ENCODE results near the gene FAAP100.
"Not testable (repeated sequence)": the region's sequence is repeated elsewhere in the genome, so short reads cannot be mapped to it uniquely, and the experiment has no call there.

The FAAP100 gene

DNA sequence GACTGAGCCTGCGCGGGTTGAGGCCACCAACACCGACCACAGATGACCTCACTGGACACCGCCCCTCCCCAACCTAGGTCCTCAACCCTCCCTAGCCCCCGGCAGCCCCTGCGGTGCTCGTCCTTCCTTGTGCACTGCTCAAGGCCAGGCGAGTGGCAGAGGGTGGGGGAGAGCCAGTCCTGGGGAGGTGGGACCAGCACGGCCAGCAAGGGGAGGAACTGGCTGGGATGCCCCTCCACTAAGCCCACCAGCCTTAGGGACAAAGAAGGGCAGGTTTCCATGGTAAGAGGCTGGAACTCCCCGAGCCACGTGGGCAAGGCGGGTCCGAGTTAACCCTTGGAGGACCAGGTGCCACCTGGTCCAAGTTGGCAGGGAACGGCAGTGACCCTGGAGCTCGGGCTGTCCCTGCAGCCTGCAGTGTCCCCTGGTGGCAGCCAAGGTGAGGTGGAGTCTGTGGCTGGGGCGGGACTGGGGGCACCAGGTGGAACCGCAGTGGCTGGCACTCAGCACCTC lies 14.8 kb downstream of the FAAP100 start:
- no peak for DNase-seq

DNA sequence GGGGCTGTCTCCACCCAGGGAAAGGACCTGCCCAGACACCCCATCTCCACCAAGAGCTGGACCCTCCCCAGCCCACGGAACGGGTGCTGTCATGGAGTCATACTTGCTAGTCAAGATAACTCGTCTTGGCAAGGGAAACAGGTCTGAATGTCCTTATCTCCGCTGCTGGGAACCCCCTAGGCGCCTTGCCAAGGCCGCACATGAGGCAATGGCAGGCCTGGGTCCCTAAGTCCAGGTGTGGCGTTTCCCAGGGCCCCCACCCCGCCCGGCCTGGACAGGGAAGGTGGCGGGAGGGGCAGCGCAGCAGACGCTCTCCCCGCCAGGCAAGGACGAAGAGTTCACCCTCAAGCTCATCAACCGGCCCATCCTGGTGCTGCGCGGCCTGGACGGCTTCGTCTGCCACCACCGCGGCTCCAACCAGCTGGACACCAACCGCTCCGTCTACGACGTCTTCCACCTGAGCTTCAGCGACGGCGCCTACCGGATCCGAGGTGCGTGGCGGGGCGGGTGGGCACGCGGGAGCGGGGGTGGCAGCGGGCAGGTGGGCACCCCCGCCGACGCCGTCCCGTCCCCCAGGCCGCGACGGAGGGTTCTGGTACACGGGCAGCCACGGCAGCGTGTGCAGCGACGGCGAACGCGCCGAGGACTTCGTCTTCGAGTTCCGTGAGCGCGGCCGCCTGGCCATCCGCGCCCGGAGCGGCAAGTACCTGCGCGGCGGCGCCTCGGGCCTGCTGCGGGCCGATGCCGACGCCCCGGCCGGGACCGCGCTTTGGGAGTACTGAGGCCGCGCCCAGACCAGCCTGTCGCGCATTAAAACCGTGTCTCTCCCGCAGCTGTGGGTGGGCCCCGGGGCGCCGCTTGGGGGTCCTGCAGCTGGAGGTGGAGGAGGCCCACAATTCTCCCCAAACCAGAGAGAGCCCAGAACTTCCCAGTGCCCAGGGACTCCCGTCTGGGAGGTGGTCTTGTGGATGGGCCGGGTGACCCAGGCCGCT lies 15.6 kb downstream of the FAAP100 start:
- DNase-seq = no peak

DNA sequence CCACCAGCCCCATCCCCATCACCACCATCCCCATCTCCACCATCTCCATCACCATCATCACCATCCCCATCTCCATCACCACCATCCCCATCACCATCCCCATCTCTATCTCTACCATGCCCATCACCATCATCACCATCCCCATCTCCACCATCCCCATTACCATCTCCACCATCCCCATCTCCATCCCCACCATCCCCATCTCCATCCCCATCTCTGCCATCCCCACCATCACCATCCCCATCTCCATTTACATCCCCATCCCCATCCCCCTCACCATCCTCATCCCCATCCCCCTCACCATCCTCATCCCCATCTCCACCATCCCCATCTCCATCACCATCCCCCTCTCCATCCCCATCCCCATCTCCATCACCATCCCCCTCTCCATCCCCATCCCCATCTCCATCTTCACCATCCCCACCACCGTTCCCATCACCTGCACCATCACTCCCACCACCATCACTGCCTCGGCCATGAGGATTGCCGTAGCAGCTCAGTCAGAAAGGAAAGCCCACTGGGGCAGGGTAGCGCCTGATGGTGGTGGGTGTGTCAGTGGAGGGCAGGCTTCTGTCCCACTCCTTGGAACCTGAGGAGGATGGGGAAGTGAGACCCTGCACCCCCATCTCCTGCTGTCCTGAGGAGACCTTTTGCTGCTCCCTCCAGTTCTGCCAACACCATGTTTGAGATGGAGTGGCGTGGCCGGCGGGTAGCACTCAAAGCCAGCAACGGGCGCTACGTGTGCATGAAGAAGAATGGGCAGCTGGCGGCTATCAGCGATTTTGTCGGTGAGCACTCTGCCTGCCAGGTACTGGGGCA lies 16.5 kb downstream of the FAAP100 start:
- DNase-seq = no peak

DNA sequence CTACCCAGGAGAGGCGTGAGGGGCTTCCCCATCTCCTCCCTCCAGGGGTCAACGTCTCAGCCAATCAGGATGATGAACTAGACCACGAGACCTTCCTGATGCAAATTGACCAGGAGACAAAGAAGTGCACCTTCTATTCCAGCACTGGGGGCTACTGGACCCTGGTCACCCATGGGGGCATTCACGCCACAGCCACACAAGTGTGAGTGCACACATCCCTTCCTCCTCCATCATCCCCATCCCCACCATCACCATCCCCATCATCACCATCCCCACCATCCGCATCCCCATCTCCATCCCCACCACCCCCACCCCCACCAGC lies 17.2 kb downstream of the FAAP100 start:
- DNase-seq = no peak

DNA sequence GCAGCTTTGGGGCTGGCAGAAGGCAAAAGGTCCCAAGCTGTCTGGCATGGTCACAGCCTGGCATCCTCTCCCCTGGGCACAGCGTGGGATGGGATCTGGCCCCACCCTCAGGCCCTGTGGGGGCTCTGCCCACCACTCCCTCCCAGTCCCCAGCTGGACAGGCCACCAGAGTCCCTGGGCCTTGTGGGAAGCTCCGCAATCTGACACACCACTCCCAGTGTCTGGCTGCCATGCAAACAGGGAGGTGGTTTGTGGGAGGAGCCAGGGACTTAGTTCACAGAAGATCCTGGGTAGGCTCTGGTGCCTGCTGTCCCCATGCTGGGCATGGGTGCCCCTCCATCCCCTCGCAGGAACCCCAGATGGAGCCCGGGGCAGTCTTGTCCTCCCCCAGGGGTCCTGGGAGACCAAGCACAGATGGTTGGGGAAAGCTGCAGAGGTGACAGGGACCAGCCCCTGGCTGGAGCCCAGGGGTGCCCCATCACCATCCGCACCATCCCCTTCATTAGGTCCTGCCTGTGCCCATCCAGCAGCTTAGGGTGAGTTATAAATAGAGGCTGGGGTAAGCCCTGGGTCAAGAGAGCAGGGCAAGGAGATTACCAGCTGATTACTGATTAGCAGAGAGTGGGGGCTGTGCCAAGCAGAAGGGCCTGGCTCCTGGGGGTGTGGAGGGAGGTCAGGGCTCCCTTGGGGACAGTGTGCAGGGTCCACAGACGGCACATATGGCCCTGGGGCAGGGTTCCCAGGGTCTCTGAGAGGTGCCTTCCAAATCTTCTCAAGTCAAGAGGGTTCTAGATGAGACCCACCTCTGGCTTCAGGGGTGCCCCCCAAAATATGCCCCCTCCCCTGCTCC lies 17.8 kb downstream of the FAAP100 start:
- DNase-seq = no peak

DNA sequence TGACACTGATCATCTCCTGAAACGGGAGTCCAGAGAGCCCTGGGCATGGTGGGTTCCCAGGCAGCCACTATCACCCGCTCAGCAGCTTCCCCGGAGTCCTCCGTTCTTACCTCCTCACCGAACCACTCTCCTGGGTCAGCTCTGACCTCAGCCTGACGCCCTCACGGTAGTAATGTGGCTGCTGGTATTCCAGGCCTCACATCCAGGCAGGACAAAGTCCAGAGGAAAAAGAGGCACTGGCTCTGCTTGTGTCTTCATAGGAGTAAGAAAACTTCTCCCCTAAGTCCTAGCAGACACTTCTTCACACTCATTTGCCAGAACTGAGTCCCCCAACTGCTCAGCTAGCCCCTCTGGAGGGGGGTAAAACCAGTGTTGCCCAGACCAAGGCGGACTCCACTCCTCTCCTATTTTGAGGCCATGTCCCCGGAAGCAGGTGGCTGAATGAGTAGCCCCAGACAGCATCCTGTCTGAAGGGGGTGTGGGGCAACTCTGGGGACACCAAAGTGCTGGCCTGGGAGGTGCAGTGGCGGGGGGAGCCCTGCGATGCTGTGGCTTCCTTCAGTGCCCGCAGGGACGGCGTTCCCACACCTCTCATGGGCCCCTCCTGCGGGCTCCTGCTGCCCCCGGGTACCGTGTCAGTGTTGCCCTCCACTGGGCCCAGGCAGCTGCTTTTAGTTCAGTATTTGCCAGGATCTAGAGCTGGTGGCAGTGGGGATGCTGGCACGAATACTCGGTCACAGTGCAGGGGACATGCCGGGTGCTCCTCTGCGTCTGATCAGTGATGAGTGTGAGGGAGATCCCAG lies 18.6 kb downstream of the FAAP100 start:
- no peak for DNase-seq

DNA sequence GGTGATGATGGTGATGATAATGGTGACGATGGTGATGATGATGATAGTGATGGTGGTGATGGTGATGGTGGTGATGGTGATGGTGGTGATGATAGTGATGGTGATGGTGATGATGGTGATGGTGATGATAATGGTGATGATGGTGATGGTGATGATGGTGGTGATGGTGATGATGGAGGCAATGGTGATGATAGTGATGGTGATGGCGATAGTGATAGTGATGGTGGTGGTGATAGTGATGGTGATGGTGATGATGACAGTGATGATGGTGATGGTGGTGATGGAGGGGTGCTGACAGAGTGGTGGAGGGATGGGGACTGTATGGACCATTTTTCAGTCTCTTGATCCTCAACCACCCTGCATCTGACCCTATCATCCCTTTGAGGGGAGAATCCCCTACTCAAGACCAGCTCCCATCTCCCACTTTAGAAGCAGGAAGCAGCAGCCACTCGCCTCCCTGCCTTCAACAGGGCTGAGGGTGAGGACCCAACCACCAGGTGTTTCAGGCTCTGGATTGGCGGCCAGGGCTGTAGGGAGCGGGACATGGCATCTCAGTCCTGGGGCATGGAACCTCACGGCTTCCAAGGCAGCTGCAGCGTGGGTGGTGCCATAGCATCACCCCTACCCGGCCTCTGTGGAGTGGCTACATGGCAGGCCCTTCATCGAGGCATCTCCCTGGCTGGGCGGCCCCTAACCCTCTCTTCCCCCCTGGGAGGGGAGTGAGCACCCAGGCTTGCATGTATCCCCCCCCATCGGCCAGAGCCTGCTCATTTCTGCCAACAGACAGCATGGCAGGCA lies 19.5 kb downstream of the FAAP100 start:
- DNase-seq = no peak

DNA sequence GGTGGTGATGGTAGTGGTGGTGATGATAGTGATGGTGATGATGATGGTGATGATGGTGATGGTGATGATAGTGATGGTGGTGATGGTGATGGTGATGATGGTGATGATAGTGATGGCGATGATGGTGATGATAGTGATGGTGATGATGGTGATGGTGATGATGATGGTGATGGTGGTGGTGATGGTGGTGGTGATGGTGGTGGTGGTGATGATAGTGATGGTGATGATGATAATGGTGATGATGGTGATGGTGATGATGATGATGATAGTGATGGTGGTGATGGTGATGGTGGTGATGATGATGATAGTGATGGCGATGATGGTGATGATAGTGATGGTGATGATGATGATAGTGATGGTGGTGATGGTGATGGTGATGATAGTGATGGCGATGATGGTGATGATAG lies 20.2 kb downstream of the FAAP100 start:
- not testable (repeated sequence) for DNase-seq

DNA sequence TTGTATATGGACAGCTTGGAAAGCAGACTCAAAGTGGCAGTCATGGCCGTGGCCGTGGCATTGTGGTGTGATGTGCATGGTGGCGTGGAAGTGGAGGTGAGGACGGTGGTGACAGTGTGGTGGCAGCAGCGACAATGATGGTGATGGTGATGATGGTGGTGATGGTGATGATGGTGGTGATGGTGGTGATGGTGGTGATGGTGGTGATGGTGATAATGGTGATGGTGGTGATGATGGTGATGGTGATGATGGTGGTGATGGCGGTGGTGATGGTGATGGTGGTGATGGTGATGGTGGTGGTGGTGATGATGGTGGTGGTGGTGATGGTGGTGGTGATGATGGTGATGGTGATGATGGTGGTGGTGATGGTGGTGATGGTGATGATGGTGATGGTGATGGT lies 21.1 kb downstream of the FAAP100 start:
- DNase-seq = not testable (repeated sequence)

DNA sequence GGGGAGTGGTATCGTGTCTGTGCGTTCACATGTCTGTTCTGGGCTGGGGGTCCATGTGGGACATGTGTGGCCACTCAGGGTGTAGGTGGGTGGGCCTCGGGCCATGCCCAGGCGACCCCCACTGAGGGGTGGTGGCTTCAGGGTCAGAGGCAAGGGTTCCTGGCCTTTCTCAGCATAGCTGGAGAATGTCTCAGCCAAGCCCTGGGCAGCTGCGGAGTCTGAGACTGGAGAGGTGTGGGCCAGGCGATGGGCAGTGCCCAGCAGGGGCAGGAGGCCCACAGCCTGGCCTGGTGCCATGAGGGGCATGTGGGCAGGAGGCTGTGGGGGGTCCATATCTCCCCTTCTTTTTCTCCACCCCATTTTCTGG lies 22.7 kb downstream of the FAAP100 start:
- DNase-seq = no peak

DNA sequence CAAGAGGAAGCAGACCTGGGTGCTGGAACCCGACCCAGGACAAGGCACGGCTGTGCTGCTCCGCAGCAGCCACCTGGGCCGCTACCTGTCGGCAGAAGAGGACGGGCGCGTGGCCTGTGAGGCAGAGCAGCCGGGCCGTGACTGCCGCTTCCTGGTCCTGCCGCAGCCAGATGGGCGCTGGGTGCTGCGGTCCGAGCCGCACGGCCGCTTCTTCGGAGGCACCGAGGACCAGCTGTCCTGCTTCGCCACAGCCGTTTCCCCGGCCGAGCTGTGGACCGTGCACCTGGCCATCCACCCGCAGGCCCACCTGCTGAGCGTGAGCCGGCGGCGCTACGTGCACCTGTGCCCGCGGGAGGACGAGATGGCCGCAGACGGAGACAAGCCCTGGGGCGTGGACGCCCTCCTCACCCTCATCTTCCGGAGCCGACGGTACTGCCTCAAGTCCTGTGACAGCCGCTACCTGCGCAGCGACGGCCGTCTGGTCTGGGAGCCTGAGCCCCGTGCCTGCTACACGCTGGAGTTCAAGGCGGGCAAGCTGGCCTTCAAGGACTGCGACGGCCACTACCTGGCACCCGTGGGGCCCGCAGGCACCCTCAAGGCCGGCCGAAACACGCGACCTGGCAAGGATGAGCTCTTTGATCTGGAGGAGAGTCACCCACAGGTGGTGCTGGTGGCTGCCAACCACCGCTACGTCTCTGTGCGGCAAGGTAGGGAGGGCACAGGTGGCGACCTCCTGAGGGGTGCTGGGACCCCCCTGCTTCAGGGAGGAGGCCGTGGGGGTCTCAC lies 23.3 kb downstream of the FAAP100 start:
- DNase-seq = no peak

DNA sequence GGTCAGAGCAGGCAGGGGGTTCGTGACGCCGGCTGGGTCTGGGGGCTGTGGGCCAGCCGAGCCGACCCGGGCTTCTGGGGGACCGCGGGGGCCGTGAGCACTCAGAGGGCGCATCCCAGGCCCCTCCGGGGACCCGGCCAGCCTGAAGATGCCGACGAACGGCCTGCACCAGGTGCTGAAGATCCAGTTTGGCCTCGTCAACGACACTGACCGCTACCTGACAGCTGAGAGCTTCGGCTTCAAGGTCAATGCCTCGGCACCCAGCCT lies 23.8 kb downstream of the FAAP100 start:
- no peak for DNase-seq

DNA sequence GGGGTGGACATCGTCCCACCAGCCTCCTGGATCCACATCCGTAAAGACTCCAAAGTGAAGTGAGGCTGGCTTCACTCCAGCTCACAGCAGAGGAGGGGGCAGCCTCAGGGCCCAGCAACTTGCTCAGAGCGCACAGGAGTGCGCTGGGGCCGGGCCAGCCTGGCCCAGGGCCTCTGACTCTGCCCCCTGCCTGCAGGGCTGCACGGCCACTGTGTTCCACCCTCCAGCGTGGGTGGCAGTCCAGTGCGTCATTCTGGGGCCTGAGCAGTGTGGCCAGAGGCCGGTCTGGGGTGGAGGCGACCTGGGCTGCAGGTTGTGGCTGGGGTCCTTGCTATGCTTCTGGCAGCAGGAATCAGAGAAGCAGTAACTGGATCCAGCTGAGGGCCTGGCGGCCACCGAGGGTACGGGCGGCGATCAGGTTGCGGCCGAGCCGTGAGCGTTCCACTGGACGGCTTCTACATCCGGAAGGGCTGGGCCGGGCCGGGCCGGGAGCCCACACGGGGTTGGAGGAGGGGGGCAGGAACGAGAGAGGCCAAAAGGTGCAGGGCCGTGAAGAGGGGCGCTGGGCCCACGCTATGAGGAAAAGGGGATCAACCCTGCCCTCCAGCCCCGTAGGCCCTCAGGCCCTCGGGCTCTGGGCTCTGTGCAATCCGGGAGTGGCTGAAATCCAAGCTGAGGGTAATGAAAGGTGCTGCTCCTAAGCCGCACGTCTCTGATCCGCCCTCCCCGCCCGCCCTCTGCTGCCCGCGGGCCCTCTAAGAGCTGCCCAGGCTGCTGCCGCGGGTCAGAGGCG lies 24.4 kb downstream of the FAAP100 start, which contains the start of gene FSCN2:
FSCN2 (plus strand) TSS at position 787 of the 793 bp plus-strand sequence. CDS start 155 bp downstream, outside the sequence.
- no peak for DNase-seq

DNA sequence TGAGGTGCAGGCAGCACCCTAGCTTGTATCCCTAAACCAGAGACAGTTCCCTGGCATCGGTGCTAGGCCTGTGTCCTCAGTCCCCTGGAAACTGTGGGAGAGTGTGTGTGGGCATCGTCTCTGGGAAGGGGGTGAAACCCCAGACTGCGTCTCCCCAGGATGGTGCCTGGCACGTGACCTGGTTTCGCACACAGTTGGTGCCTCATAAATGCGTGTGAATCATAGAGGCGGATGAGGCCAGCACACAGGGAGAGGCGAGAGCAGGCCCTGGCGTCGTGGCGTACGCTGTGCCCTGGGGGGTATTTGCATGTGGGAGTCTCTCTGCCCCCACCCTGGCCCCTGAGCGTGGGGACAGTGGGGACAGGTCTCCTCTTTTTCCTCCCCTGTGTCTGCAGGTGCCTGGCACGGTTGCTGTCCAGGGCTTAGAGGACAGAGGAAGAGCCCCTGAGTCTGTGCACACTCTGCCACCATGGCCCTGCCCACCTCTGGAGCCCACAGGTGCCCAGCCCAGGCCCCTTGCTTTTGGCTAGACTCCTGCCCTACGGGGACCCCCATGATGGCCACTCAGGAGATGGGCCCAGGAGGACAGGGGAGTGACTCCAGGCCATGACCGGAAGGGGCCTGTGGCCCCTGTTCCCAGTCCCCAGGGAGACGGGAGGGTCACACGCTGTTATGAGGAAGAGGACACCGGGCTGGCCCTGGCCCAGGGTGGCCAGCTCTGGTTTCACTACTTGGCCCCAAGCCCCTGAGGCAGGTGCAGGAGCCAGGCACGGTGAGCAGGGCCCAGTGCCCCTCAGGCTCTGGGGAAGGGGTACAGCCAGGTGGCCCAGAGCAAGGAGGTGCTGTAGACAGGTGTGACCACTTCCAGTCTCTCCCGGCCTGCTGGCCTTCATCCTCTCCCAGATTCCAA lies 25.2 kb downstream of the FAAP100 start:
- DNase-seq = no peak

DNA sequence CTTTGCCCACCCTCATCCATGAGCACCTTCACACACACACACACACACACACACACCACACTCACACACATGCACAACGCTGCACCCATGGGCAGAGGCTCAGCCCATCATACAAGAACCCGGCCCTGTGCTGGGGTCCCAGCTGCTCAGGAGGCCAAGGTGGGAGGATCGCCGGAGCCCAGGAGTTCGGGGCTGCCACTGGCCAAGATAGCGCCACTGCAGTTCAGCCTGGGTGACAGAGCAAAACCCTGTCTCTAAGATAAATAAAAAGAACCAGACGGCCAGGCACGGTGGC lies 27.3 kb downstream of the FAAP100 start:
- DNase-seq = no peak

DNA sequence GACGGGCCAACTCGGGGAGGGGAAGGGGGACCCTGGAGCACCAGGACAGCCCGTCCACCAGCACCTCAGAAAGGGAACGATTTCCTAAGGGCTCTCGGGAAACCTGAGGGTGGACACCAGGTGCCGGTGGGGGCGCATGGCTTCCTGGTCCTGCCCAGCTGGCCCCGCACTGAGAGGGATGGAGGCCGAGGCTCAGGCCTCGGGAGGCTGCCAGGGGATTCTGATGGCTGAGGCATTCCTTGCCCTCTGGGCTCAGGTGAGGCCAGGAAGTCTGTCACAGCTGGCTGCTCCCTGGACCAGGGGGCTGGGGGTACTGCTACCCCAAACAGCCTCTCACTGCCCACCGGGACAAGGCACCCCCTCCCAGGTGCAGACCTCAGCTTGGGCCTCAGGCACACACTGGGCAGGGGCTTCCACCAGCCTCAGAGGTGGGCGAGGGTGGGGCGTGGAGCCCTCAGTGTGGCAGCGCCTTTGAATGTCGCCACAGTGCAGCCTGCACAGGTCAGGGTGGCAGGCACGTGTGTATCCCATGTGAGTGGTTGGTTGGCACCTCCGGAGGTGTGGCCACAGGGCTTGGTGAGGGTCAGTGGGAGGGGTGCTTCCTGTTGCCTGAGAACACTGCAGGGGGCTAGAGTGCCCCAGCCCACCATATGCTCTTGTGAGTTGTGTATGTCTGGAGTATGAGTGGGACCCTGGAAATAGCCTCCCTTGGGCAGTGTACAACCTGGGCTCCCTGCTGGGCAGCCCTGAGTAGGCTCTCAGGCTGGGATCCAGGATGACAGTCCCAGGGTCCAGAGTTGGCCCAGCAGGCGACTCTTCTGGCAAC lies 27.9 kb downstream of the FAAP100 start:
- DNase-seq = no peak

DNA sequence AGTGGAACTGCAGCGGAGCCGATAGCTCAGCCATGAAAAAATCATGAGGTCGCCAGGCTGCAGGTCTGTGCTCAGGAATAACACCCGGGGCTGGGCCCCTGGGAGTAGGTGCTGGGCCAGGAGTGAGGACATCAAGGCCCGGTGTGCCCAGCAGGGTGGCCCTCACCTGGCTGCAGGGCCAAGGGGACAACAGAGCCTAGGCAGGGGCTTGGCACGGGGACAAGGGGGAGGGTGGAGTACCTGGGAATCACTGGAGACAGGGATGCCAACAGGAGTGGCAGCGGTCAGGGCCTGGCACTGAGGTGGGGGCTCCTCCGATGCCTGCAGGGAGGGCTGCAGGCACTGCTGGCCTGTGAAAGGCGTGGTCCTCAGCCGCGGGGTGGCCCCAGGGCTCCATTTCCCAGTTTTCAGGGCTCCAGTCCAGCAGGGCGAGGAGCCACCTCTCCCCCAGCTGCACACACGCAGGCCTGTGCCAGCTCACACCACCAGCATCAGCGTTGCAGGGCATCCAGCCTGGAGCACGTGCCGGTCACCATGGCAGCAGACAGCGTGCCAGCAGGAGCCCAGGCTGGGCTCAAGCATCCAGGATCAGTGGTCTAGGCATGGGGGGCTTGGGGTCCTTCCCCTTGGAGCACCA lies 28.6 kb downstream of the FAAP100 start:
- no peak for DNase-seq

Data from NK-92 treated with Interleukin-12 subunit alpha and Interleukin-12 subunit beta, amount 100 ng/mL, for 24 hours (cell line).